Natural killer cell (primary cell): ENCODE measurements around the gene OR13A1. TPM values are rescaled to one million over a fixed set of nuclear protein-coding genes. Genes with fewer than 3 reads are reported as not detected.
"Not testable (repeated sequence)": the region's sequence is repeated elsewhere in the genome, so short reads cannot be mapped to it uniquely, and the experiment has no call there.

ENCODE experiments used
- ATAC-seq, 3 donors: fragments of 150-1000 bp in 2 of 3; fragments of 200-7000 bp in 1 of 3; cut with Tn5 transposase; 1 replicate in 1 of 3; 2 replicates in 2 of 3; pipeline ENCODE4 v1.10.0; 2021; ENCODE audit warnings: mild to moderate bottlenecking in 2 of 3, moderate library complexity in 2 of 3
- DNase-seq, 2 donors: peaks; one replicate each; pipeline versions ENCODE4 v3.0.0 to v3.0.0-alpha.2; 2013 to 2021; ENCODE audit warnings: mixed read lengths in 1 of 2
- H3K27ac ChIP-seq: one replicate; pipeline ENCODE4 v1.5.1; 2013; ENCODE audit warnings: mild to moderate bottlenecking, low read length
- H3K27me3 ChIP-seq: one replicate; pipeline ENCODE4 v1.6.1; 2013; ENCODE audit warnings: low read length; ENCODE audit not compliant: control insufficient read depth, insufficient read depth
- H3K36me3 ChIP-seq: one replicate; pipeline ENCODE4 v1.6.1; 2013; ENCODE audit warnings: low read length; ENCODE audit not compliant: control insufficient read depth, insufficient read depth
- H3K4me1 ChIP-seq: one replicate; pipeline ENCODE4 v1.6.1; 2013; ENCODE audit warnings: low read length; ENCODE audit not compliant: control insufficient read depth, insufficient read depth
- H3K4me3 ChIP-seq: one replicate; pipeline ENCODE4 v1.5.1; 2013; ENCODE audit warnings: low read length
- H3K9me3 ChIP-seq: one replicate; pipeline ENCODE4 v1.6.1; 2013; ENCODE audit warnings: low read length; ENCODE audit not compliant: control insufficient read depth, insufficient read depth
- H3K27ac Mint-ChIP-seq, 2 donors: one replicate each; pipeline ENCODE4 v1.8.0; 2022; ENCODE audit warnings: mild to moderate bottlenecking in 2 of 2, mixed read lengths in 2 of 2, moderate library complexity in 1 of 2
- H3K27me3 Mint-ChIP-seq, 2 donors: one replicate each; pipeline ENCODE4 v1.8.0; 2022; ENCODE audit warnings: low read depth in 2 of 2, mixed read lengths in 2 of 2
- H3K36me3 Mint-ChIP-seq: one replicate; pipeline ENCODE4 v1.8.0; 2022; ENCODE audit warnings: mixed read lengths
- H3K4me1 Mint-ChIP-seq, 2 donors: one replicate each; pipeline ENCODE4 v1.8.0; 2022; ENCODE audit warnings: mixed read lengths in 2 of 2
- H3K4me3 Mint-ChIP-seq: one replicate; pipeline ENCODE4 v1.8.0; 2022; ENCODE audit warnings: mild to moderate bottlenecking, moderate library complexity, mixed read lengths
- H3K9me3 Mint-ChIP-seq, 2 donors: one replicate each; pipeline ENCODE4 v1.8.0; 2022; ENCODE audit warnings: mixed read lengths in 2 of 2
- CTCF ChIP-seq: fragments of 200-600 bp; IDR thresholded peaks from one replicate; pipeline ENCODE4 v1.8.0; 2022; ENCODE audit warnings: antibody characterized with exemption
- WGBS: methylation state at CpG from one replicate; pipeline ENCODE4 v1.1.7; 2013; ENCODE audit warnings: missing lambda C conversion rate; ENCODE audit not compliant: insufficient coverage; 5-methylcytosine and 5-hydroxymethylcytosine counted together
- intact Hi-C: fragments of 100-400 bp; cut with micrococcal nuclease; formaldehyde crosslinking; loops from one replicate; pipeline ENCODE4 v1.14.2; 2022
- total RNA-seq, 4 donors: library from RNA; stranded (reverse); fragments of 120-200 nt in 1 of 4; gene quantifications; one replicate each; pipeline versions ENCODE4 v1.2.3 to v1.2.4, GENCODE V29; 2013 to 2022

OR13A1 gene
- total RNA-seq, 3 donors from 2014 or later (not counting 1 experiment from before 2014, with no cell fraction given): not detected

GRCh38 chr10:45265996-45266395 lies 49.4 kb downstream of the OR13A1 start:
- Mint-ChIP-seq H3K9me3 (no peaks in the 10 kb centered on the region), H3K27me3 (peaks cover 20 to 67% of the 10 kb centered on the region in 2 donors), H3K36me3 (no peaks in the 10 kb centered on the region), H3K4me3 (no peak overlapping the region), H3K27ac (no peak overlapping the region), H3K4me1 (no peaks in the 10 kb centered on the region)
- Histone ChIP-seq H3K4me1 (no peaks in the 10 kb centered on the region), H3K36me3 (no peaks in the 10 kb centered on the region), H3K27me3 (peaks cover 7% of the 10 kb centered on the region), H3K9me3 (no peaks in the 10 kb centered on the region), H3K27ac (no peak overlapping the region), H3K4me3 (no peak overlapping the region)
- no peak for ATAC-seq
- 90% methylated on average over 4 of the region's 4 CpGs for WGBS
- intact Hi-C loops: no loop called here
- no peak for TF ChIP-seq CTCF
- no peak for DNase-seq

- H3K9me3 Mint-ChIP-seq: no peaks in the 10 kb centered on the region
- Histone ChIP-seq H3K36me3 (no peaks in the 10 kb centered on the region), H3K27me3 (peaks cover 7% of the 10 kb centered on the region), H3K27ac (no peak overlapping the region), H3K4me1 (no peaks in the 10 kb centered on the region), H3K4me3 (no peak overlapping the region), H3K9me3 (no peaks in the 10 kb centered on the region)
- H3K27ac Mint-ChIP-seq: no peak overlapping the region
- DNase-seq: no peak
- no peaks in the 10 kb centered on the region for H3K36me3 Mint-ChIP-seq
- H3K27me3 Mint-ChIP-seq: peaks cover 14 to 34% of the 10 kb centered on the region in 2 donors
- H3K4me3 Mint-ChIP-seq: no peak overlapping the region
- ATAC-seq: no peak
- no peaks in the 10 kb centered on the region for H3K4me1 Mint-ChIP-seq
- intact Hi-C loops: no loop called here
- WGBS: 96% methylated on average over 2 of the region's 2 CpGs
- TF ChIP-seq CTCF: no peak
Observed at GRCh38 chr10:45261946-45262345, 53.5 kb downstream of the OR13A1 start.

- no peaks in the 10 kb centered on the region for H3K4me1 ChIP-seq
- no peaks in the 10 kb centered on the region for H3K4me1 Mint-ChIP-seq
- no peak overlapping the region for H3K4me3 ChIP-seq
- WGBS: 97% methylated on average over 3 of the region's 3 CpGs
- peaks cover 14 to 29% of the 10 kb centered on the region in 2 donors for H3K27me3 Mint-ChIP-seq
- no peak overlapping the region for H3K4me3 Mint-ChIP-seq
- H3K9me3 Mint-ChIP-seq: no peaks in the 10 kb centered on the region
- H3K27me3 ChIP-seq: peaks cover 7% of the 10 kb centered on the region
- intact Hi-C loops: no loop called here
- H3K27ac ChIP-seq: no peak overlapping the region
- ATAC-seq (no peak), DNase-seq (no peak)
- no peak overlapping the region for H3K27ac Mint-ChIP-seq
- no peaks in the 10 kb centered on the region for H3K36me3 Mint-ChIP-seq
- no peaks in the 10 kb centered on the region for H3K36me3 ChIP-seq
- no peaks in the 10 kb centered on the region for H3K9me3 ChIP-seq
- TF ChIP-seq CTCF: no peak
Observed at GRCh38 chr10:45261243-45261775, 54.1 kb downstream of the OR13A1 start.

GRCh38 chr10:45260635-45261034 lies 54.8 kb downstream of the OR13A1 start:
- H3K27me3 Mint-ChIP-seq: peaks cover 14 to 30% of the 10 kb centered on the region in 2 donors
- H3K27me3 ChIP-seq, ATAC-seq, H3K4me3 ChIP-seq, H3K27ac ChIP-seq, H3K36me3 Mint-ChIP-seq, H3K4me1 ChIP-seq, H3K4me1 Mint-ChIP-seq, H3K9me3 Mint-ChIP-seq, H3K4me3 Mint-ChIP-seq, DNase-seq, H3K9me3 ChIP-seq, H3K27ac Mint-ChIP-seq, intact Hi-C loops, H3K36me3 ChIP-seq: not testable (repeated sequence)
- 94% methylated on average over 2 of the region's 3 CpGs for WGBS

GRCh38 chr10:45259786-45260495 lies 55.5 kb downstream of the OR13A1 start:
- H3K9me3 Mint-ChIP-seq, intact Hi-C loops, ATAC-seq, H3K36me3 ChIP-seq, H3K27ac ChIP-seq, H3K27ac Mint-ChIP-seq, H3K4me3 ChIP-seq, H3K4me1 Mint-ChIP-seq, H3K36me3 Mint-ChIP-seq, DNase-seq, H3K4me1 ChIP-seq, H3K4me3 Mint-ChIP-seq, H3K9me3 ChIP-seq, H3K27me3 ChIP-seq: not testable (repeated sequence)
- H3K27me3 Mint-ChIP-seq: peaks cover 14 to 30% of the 10 kb centered on the region in 2 donors
- 94% methylated on average over 33 of the region's 50 CpGs for WGBS
